Measurements from ENCODE around the gene LSP1.

- TF ChIP-seq CTCF (IDR thresholded peaks at IDR 0.05; ENCODE audit: poor library complexity) (no peak), EZH2 (IDR thresholded peaks at IDR 0.05; ENCODE audit: borderline replicate concordance) (no peak)
Measured at GRCh38 chr11:1827931-1828330, 25.0 kb upstream of the LSP1 start.
